ENCODE data around the gene AKAP14. TPM values are rescaled to one million over a fixed set of nuclear protein-coding genes. Genes with fewer than 3 reads are reported as not detected.
"Not testable (repeated sequence)": the region's sequence is repeated elsewhere in the genome, so short reads cannot be mapped to it uniquely, and the experiment has no call there.

AKAP14 gene
- total RNA-seq, 4 donors from 2014 or later, result not detected

DNA sequence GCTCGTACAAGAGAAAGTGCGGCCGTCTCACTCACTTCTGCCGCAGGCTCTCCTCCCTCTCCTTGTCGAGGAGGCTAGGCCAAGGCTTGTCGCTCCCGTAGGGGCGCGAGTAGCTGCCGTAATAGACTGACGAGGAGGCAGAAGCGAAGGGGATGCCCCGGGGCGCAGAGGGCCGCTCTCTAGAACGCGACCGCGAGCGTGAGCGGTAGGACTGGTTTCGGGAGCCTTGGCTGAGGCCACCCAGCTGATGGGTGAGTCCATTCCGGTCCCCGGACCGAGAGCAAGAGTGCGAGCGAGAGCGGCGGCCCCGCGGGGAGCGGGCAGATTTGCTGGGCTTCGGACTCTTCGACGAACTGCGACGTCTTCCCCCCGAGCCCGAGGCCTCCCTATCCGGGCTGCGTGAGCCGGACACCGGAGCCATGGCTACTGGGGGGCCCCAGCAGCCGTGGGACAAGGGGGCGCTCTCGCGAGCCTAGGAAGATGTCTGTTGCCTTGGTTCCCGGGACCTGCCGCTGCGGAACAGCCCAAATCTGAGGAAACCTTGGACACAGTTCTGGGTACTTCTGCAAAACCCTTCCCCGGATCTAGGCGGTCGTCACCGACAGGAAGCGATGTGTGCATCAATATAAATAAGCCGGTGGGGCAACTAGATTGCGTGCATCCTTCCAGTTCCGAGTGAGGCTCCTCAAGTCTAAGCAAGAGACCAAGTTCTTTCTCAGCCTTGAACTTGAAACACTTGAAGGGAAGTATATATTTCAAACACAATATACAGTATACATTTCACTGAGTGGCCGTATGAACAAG lies 47.7 kb downstream of the AKAP14 start, which contains the start of gene NKAP:
NKAP (minus strand) TSS at position 567 of the 804 bp plus-strand sequence; CDS start at position 421, 146 bp downstream.
- no peaks in the 10 kb centered on the region for H3K4me1 ChIP-seq
- peak within 1 kb of the TSS; percentile 54 to 76 (median 76) for H3K27ac ChIP-seq
- intact Hi-C loops (cut with DNase I), result no loop called here
- no peak for TF ChIP-seq CTCF (IDR thresholded peaks at IDR 0.05)
- peak in 1 of 2 donors; percentile 62 for TF ChIP-seq POLR2A (IDR thresholded peaks at IDR 0.05)
- no peaks in the 10 kb centered on the region for H3K9me3 ChIP-seq
- H3K36me3 ChIP-seq, result no peaks in the 10 kb centered on the region
- peak within 1 kb of the TSS; percentile 30 to 65 (median 53) for H3K4me3 ChIP-seq (replicated peaks in 1 of 3)
- 0 to 2% methylated on average over 11 of the region's 59 CpGs for WGBS, 2 donors
- peak; percentile 69 to 73 for DNase-seq
- H3K27me3 ChIP-seq, result no peaks in the 10 kb centered on the region

DNA sequence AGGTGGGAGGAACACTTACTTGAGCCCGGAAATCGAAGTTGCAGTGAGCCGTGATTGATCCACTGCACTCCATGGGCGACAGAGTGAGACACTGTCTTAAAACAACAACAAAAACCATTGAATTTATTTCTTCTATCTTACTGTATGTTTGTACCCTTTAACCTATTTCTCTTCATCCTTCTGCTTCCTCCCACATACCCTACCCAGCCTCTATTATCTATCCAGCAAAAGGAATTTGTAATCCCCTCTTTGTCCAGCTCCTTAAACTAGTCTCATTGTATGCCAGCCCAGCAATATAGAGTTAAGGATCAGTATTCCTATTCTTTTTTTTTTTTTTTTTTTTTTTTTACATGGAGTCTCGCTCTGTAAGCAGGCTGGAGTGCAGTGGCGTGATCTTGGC lies 49.8 kb downstream of the AKAP14 start:
- peaks cover under 1% of the 10 kb centered on the region for H3K27me3 ChIP-seq
- 57 to 69% methylated on average over 6 of the region's 6 CpGs for WGBS, 2 donors
- intact Hi-C loops (cut with DNase I), result no loop called here
- no peaks in the 10 kb centered on the region for H3K9me3 ChIP-seq
- H3K36me3 ChIP-seq, result no peaks in the 10 kb centered on the region
- no peak overlapping the region for H3K27ac ChIP-seq
- no peak for DNase-seq
- no peaks in the 10 kb centered on the region for H3K4me1 ChIP-seq
- H3K4me3 ChIP-seq (replicated peaks in 1 of 3), result no peak overlapping the region
- TF ChIP-seq CTCF (IDR thresholded peaks at IDR 0.05), result no peak
- no peak for TF ChIP-seq POLR2A (IDR thresholded peaks at IDR 0.05)

DNA sequence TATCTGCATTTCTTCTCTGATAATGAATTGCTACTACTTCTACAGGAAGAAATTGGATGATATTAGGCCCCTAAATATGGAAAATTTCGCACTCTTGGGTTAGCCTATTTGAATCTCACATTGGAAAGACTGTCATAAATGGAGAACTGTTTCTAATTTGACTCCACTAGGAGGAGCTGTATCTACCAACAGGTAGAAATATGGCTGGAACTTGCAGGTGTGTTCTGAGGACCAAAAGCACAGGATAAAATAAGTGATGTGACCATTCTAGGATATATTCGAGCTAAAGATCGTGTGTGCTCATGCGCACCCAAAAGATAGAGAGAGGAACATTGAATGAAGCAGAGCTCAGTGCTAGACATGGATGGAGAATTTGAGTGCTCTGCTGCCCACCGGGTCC lies 52.7 kb downstream of the AKAP14 start:
- intact Hi-C loops (cut with DNase I), result no loop called here
- TF ChIP-seq POLR2A (IDR thresholded peaks at IDR 0.05) (no peak), CTCF (IDR thresholded peaks at IDR 0.05) (no peak)
- Histone ChIP-seq H3K27me3 (peaks cover 3% of the 10 kb centered on the region), H3K9me3 (no peaks in the 10 kb centered on the region), H3K4me1 (no peaks in the 10 kb centered on the region), H3K4me3 (replicated peaks in 1 of 3) (no peak overlapping the region), H3K27ac (no peak overlapping the region), H3K36me3 (no peaks in the 10 kb centered on the region)
- no peak for DNase-seq
- 82 to 86% methylated on average over 5 of the region's 5 CpGs for WGBS, 2 donors

DNA sequence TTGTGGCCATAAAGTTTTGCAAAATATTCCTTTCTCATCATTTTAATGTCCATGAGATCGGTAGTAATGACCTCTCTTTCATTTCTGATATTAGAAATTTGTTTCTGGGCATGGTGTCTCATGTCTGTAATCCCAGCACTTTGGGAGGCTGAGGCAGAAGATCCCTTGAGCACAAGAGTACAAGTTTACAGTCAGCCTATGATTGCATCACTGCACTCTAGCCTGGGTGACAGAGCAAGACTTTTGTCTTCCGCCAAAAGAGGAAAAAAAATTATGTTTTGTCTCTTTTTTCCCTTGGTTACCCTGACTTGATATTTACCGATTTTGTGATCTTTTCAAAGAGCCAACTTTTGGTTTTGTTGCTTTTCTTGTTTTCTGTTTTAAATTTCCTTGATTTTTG lies 58.7 kb downstream of the AKAP14 start:
- DNase-seq, result no peak
- H3K27me3 ChIP-seq, result peaks cover 3% of the 10 kb centered on the region
- H3K4me3 ChIP-seq (replicated peaks in 1 of 3), result no peak overlapping the region
- H3K4me1 ChIP-seq, result no peaks in the 10 kb centered on the region
- H3K36me3 ChIP-seq, result no peaks in the 10 kb centered on the region
- TF ChIP-seq POLR2A (IDR thresholded peaks at IDR 0.05), result no peak
- no peak for TF ChIP-seq CTCF (IDR thresholded peaks at IDR 0.05)
- H3K9me3 ChIP-seq, result no peaks in the 10 kb centered on the region
- H3K27ac ChIP-seq, result no peak overlapping the region
- intact Hi-C loops (cut with DNase I), result no loop called here
- WGBS, 2 donors, result 78 to 86% methylated on average over 3 of the region's 3 CpGs

DNA sequence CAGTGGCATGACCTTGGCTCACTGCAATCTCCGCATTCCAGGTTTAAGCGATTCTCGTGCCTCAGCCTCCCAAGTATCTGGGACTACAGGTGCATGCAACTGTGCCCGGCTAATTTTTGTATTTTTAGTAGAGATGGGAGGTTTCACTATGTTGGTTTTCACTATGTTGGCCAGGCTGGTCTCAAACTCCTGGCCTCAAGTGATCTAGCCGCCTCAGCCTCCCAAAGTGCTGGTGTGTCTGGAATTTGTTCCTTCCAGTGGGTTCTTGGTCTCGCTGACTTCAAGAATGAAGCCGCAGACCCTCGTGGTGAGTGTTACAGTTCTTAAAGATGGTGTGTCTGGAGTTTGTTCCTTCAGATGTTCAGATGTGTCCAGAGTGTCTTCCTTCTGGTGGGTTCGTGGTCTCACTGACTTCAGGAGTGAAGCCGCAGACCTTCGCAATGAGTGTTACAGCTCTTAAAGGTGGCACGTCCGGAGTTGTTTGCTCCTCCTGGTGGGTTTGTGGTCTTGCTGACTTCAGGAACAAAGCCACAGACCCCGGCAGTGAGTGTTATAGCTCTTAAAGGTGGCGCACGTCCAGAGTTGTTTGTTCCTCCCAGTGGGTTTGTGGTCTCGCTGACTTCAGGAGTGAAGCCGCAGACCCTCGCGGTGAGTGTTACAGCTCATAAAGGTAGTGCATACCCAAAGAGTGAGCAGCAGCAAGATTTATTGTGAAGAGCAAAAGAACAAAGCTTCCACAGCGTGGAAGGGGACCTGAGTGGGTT lies 60.3 kb downstream of the AKAP14 start:
- H3K27ac ChIP-seq; H3K4me3 ChIP-seq (replicated peaks in 1 of 3); H3K4me1 ChIP-seq; H3K27me3 ChIP-seq; H3K36me3 ChIP-seq; intact Hi-C loops (cut with DNase I); DNase-seq; H3K9me3 ChIP-seq: not testable (repeated sequence)
- 85 to 89% methylated on average over 8 to 14 of the region's 21 CpGs for WGBS, 2 donors
